ENCODE results near the gene SMARCAL1. TPM values are rescaled to one million over a fixed set of nuclear protein-coding genes. Genes with fewer than 3 reads are reported as not detected.

Gene SMARCAL1
- total RNA-seq, 1 donor from 2014 or later: 12.7 TPM

DNA sequence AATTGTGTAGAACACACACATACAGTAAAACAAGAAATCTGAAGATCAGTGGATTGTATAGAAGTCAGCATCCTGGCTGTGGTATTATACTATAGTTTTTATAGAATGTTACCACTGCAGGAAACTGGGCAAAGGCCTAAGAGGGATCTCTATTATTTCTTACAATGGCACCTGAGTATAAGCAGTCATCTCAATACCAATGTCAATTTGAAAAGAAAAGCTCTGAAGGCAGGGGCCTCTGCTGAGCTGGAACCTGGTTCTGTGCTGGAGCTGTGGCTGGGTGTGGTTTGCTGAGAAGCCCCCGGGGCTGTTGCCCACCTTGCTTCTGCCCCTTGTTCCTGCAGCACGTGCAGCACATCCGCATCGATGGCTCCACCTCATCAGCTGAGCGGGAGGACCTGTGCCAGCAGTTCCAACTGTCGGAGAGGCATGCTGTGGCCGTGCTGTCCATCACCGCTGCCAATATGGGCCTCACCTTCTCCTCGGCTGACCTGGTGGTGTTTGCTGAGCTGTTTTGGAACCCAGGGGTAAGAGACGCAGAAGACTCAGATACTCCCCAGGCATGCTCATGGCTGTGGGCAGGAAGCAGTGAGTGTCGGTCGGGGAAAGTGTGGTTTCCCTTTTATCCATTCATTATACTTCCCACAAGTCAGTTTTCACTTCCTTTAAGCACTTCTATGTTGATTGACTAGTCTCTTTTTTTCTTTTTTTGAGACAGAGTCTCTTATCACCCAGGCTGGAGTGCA is 62.8 kb downstream of the SMARCAL1 start:
- no peak for DNase-seq (ENCODE audit: low spot score)

DNA sequence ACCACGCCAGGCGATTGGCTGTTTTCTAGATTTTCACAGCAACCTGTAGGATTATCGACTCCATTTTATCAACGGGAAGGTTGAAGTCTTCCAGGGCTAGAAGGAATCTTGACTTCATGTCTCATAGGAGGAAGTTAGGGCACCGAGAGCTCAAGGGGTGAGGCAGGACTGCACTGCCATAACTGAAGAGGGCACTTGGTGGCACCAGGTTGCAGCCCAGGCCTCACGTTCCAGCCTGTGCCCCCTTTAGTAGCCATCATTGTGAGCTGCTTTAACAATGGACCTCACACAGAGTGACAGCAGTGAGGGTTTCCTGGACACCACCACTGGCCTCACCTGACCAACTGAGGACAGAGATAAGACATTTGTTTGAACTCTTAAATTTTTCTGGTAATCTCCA is 63.5 kb downstream of the SMARCAL1 start:
- DNase-seq (ENCODE audit: low spot score): no peak

DNA sequence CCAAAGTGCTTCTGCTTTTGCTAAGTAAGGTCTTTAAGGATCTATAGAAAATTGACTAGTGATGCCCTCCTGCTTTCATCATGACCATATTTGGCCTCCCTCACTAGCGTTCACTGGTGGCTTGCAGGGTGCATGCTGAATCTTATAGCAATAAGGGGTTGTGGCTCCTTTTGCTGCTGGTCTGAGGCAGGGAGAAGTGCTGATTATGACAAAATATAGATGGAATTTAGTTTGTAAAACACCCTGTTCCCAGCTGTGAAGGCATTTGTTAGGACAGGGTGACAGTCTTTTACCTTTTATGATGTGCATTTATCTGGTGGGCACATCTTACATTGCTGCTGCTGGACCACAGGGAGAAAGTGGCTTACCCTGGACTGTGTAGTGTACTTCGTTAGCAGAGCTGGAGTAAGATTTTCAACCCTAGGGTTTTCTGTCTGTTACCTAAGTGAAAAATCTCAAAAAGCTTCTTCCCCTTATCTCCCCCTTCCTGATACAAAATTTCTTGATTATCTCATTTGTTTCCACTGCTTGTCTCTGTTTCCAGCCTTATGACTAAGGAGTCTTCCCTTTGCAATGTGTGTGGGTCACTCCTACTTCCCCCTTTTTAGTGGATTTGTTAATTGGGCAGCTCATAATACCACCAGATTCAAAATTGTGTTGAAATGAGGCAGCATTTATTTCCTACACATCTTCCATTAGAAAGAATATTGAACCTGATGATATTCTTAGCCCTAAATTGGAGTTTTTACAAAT is 65.2 kb downstream of the SMARCAL1 start:
- DNase-seq (ENCODE audit: low spot score): no peak

DNA sequence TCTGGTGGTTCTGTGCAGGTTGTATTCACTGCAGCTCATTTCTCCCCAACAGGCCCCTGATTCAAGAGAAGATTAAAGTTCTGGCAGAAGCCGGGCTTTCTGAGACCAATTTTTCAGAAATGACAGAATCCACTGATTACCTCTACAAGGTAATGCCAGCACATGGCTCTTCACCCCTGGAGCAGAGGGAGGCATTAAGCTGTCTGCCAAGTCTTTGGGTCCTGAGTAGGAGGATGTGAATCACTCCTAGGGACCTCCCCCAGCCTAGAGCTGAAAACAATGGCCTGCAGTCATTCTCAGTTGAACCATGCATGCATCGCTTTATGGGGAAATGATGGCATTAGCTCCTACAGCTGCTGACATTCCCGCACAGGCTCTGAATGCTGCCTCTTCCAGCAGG is 65.9 kb downstream of the SMARCAL1 start:
- DNase-seq (ENCODE audit: low spot score): no peak

DNA sequence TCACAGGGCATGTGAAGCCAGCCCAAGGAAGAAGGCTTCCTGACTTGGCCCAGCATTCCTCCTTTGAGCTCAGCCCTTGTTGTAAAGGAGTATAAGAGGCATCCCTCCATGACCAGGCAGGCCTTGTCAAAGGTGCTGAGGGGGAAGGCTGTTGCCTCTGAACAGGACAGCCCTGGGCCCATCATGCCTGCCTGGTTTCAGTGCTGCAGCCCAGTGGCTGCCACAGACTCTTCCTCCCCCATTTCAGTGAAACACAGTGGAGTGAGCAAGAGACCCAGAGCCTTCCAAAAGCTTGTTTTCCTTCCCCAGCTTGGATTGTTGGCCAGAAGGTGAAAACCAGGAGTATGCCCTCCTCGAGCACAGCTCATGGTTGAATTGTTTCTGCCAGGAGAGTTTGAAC is 66.5 kb downstream of the SMARCAL1 start:
- DNase-seq (ENCODE audit: low spot score): no peak

DNA sequence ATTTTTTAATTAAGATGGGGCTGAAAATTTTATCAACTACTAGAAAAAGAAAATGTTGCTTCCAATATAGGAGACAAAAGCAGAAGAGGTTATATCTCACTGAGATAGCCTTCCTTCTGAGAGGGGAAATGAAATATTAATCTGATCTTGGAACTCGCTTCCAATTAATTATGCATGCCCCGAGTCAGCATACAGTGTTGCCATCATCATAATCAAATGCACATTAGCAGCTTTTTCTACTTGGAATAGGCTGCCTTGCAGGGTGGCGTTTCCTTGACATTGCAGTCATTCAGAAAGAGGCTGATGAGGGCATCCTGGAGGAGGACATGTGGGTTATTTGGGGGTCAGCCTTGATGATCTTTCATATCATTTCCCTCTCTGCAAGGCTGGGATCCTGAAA is 67.9 kb downstream of the SMARCAL1 start:
- DNase-seq (ENCODE audit: low spot score): no peak

DNA sequence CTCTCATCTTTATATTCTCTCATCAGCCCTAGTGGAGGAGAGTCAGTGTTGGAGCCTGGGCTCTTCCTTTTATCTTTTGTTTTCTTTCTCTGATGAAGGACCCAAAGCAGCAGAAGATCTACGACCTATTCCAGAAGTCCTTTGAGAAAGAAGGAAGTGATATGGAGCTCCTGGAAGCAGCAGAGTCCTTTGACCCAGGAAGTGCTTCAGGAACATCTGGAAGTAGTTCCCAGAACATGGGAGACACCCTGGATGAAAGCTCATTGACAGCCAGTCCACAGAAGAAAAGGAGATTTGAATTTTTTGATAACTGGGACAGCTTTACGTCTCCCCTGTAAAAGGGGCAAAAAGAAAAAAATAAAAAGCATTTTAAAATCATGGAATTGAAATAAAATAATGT is 70.4 kb downstream of the SMARCAL1 start:
- DNase-seq (ENCODE audit: low spot score): no peak

DNA sequence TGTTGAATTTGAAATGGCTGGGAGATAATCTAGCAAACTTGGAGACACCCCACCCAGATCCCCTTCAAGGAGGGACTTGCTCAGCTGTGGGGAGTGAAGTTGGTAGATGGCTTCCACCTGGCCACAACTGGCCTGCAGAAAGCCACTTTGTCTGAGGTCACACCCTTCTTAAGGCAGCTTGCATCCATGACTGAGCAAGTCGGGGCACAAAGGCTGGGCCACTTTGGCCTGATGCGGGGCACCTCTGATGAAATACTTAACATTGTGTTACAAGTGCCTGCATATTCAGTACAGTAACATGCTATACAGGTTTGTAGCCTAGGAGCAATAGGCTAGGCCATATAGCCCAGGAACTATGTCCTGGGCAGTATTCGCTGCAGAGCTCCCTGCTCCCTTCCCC is 73.0 kb downstream of the SMARCAL1 start:
- DNase-seq (ENCODE audit: low spot score): no peak

DNA sequence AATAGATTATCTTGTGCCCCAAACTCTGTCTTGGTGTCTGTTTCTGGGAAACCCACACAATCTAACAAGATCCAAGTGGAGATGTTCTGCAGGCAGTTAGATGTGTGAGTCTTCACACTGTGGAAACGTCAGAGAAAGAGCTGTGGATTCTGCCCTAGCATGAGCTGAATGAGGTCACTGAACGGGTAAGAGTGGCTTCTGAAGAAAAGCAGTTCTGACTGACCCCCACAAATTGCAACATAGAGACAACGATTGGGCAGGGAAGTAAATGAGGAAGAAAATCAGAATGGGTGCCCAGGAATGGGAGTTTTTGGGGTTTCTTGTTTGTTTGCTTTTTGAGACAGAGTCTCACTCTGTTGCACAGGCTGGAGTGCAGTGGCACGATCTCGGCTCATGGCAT is 73.5 kb downstream of the SMARCAL1 start:
- DNase-seq (ENCODE audit: low spot score): no peak

DNA sequence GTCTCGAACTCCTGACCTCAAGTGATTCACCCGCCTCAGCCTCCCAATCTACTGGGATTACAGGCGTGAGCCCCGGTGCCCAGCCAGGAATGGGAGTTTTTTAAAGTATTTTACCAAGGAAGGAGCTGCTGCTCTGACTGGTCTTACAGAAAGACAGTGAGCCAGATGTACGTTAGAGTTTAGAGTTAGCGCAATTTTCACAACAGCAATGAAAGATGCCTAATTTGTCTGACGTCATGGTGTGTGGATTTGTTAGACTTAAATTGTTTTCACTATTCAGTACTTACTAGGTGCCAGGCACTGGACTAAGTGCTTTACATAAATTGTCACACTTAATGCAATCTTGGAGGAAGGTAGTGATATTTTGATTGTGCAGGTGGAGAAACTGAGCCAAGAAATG is 74.0 kb downstream of the SMARCAL1 start:
- no peak for DNase-seq (ENCODE audit: low spot score)

DNA sequence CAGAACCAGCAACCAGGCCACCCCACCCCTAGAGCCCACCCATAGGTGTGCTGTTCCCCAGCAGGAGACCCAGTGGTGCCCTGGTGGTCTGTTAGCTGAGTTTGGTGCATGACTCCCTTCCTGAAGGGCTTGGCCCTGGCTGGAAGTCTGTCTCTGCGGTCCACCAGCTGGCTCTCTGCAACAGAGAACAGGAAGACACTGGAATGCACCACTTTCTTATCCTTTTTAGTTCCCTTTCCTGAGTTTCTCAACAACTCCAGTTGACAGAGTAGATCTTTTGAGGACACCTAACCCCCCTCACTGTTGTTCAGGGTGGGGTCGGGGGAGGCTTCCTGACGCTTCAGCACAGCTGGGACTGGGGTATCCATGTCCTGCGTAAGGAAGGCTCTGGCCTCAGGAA is 74.4 kb downstream of the SMARCAL1 start:
- DNase-seq (ENCODE audit: low spot score): no peak

DNA sequence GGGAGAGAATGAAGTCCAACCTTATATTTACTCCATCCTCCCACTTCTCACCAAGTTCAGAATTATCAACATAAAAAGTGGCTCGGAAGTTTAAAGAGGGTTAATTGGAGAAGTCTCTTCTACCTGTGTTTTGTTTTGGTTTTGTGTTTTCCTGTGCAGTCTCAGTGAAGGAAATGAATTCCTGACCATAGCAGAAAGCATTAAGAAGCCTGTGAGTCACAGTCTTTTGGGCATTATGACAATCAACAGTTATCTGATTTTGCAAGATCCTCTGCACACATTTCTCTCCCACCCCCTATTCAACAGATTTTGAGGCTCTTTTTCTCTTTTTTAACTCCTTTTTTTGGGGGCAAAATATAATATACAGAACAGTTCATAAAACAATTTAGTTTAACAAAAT is 77.8 kb downstream of the SMARCAL1 start:
- DNase-seq (ENCODE audit: low spot score): no peak

DNA sequence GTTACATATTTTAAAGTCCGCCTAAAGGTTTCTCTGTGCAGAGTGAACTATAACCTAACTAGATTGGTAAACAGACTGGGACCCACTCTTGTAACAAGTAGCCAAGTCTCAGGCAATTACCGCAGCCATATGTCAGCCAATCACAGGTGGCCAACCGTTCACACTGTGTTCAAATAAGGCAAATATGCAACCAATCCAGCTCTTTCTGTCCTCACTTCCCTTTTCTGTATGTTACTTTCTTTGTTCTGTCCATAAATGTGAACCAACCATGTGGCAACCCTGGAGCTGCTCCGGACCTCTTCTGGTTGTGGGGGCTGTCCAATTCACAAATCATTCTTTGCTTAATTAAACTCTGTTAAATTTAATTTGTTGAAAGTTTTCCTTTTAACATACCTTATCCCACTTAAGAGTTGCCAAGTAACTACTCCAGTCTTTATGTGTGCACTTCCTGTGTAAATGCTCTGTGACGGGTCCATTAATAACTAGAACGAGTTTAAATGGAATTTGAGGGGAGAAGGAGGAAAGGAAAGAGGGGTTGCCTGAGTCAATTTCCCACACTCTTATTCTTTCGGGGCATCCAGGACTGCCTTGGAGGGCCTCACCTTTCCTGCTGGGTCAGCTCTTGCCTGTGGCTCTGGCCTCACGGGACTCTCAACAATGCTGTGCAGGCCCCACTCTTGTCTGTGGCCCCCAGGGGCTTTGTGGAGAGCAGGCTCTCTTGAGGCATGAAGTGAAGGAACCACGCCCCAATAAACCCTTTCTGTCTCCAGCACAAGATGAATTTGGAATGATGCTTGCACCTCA is 79.7 kb downstream of the SMARCAL1 start:
- DNase-seq (ENCODE audit: low spot score): no peak

DNA sequence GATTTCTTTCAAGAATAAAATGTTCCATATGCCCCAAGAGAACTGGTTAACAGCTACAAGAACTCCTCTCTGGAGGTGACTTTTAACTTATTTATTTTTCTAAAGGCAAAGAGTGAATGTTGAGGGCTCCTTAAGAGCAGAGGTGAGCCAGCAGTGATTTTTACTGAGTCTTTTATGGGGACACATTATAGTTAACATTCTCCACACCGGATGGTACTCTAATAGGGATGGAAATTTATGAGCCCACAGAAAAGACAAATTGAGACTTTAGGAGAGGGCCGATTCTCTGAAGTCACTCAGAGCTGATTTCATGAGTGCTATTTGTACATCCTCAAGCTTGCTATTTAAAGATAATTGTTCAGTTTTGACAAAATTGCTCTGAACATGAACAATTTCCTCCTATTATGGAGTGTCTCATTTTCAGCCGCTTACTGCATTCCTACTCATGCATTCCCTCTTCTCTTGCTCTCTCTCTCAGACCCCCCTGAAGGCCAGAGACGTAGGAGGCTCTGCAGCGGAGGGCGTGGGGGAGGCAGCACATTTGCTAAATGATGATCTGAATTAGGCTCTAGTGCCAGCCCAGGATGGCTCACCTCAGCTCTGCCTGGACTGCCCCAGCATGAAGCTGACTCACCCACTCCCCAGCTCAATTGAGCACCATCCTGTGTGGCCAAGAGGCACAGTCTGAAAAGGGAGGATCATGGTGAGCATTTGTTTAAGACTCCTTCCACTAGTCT is 80.5 kb downstream of the SMARCAL1 start:
- DNase-seq (ENCODE audit: low spot score): no peak

DNA sequence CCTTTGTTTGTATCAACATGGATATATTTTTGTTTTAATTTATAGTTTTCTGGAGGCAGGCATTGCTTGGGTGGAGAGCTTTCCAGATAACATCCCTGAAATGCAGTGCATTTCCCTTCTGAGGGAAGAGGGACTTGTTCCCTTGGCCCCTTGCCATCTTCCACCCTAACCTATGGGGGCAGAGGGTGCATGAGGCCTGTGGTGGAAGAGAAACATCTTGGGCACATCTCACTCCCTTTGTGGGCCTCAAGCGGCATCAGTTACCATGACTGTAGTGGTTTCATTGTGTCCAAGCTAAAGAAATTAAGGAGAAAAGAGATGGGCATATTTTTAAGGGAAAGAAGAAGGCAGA is 81.0 kb downstream of the SMARCAL1 start:
- no peak for DNase-seq (ENCODE audit: low spot score)

DNA sequence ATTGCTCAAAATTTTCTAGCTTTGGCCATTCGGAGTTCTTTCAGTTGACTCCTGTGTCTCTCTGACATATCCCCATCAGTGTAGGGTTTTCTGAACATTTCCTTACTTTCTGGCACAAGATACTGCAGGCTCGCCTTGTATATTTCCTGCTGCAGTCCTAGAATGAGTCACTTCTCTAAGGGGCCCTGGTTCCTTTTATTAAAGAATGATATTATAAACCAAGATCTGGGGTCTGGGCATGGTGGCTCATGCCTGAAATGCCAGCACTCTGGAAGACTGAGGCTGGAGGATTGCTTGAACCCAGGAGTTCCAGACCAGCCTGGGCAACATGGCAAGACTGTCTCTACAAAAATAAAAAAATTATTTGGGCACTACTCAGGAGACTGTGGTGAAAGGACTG is 83.4 kb downstream of the SMARCAL1 start:
- no peak for DNase-seq (ENCODE audit: low spot score)

DNA sequence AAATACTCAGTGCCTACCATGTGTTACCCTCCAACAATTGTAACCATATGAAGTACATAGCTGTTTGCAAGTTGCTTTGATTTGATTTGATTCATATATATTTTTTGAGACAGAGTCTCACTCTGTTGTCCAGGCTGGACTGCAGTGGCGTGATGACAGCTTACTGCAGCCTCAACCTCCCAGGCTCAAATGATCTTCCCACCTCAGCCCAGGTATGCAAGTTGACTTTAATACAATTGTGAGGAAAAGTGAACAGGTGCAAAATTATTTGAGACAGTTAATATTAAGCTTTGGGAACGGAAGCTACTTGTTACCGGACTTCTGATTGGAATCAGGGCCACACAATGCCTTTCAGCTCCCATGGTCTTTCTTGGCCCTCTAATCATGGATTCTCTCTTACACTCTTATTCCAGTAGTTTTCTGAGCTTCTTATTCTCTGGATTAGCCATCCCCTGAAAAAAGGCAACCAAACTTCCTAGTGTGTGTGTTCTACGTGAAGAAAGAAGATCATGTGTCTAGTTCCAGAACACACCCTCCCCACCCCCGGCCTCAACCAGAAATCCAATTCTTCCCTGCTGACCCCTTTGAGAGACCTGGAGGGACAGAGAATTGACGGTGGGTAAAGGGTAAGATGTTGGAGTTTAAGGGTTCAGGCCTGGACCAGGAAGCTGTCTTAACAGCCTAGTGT is 85.2 kb downstream of the SMARCAL1 start:
- DNase-seq (ENCODE audit: low spot score): no peak

DNA sequence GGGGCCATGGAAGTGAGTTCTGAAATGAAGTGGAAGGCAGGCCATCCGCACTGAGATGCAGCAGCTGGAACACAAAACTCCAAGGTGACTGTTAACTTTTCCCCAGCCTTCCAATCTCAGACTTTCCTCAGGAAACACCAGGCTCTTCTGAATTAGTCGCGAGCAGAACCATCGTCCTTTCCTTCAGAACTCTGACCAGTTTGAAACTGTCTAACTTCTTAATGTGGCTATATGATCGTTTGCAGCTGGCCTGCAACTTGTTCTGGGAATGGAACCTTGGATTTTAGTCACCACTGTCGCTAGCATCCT is 85.7 kb downstream of the SMARCAL1 start:
- no peak for DNase-seq (ENCODE audit: low spot score)

DNA sequence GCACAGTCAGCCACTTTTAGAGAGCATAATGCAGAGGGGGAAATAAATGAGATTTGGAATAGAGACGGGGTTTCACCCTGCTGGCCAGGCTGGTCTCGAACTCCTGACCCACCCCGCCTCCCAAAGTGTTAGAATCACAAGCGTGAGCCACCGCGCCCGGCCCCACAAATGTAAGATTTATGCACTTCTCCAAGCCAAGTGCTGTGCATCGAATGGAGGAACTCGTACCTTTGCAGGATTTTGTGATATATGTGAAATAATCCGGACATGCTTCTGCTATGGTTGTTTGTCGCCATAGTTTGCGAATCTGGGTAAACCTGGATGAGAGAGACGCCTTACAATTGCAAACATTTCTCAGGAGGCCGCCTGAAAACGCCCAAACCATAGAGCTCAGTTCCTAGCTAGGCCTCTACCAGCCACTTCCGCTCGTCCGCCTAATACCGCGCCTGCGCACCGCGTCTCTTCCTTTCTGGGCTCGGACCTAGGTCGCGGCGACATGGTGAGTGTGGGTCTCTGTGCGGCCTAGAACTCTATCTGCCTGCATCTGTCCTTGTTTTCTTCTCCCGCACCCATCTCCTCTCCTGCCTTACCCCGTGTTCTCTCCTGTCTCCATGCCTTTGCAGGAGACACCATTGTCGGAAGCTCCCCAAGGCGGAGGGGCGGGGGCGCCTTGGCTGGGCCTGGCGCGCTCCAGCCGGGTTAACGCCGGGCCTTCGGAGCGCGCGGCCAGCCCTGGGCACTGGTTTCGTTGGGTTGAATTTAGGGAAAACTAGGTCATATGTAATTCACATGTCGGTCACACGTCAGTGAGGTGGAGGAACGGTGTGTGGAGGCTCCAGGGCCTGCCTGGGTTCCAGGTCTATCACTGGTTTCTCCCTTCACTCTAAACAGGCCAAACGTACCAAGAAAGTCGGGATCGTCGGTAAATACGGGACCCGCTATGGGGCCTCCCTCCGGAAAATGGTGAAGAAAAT is 86.4 kb downstream of the SMARCAL1 start, which contains the start of gene RPL37A:
RPL37A (plus strand) TSS at position 466 of the 974 bp plus-strand sequence; CDS start at position 497, 31 bp downstream.
- peak; percentile 96 for DNase-seq (ENCODE audit: low spot score)

All from mesenteric fat pad (tissue), 1 donor.